ENCODE data around the gene MT1F.

GRCh38 chr16:56614549-56614991 is 43.2 kb upstream of the MT1F start:
- TF ChIP-seq SIN3A (IDR thresholded peaks at IDR 0.05; ENCODE audit: borderline replicate concordance in 2 of 2, control insufficient read depth in 1 of 2, low read depth in 2 of 2, low read length in 2 of 2) (no peak), E2F1 (CRISPR knock-in tag; IDR thresholded peaks at IDR 0.05) (no peak), EZH2 (IDR thresholded peaks at IDR 0.05; ENCODE audit: borderline replicate concordance, low read depth, low read length) (no peak), RREB1 (CRISPR knock-in tag; IDR thresholded peaks at IDR 0.05) (no peak)
